Measurements from ENCODE around the gene RAB40C. TPM values are rescaled to one million over a fixed set of nuclear protein-coding genes. Genes with fewer than 3 reads are reported as not detected.

Gene RAB40C
- total RNA-seq, 1 donor from 2014 or later: 13.1 TPM

DNA sequence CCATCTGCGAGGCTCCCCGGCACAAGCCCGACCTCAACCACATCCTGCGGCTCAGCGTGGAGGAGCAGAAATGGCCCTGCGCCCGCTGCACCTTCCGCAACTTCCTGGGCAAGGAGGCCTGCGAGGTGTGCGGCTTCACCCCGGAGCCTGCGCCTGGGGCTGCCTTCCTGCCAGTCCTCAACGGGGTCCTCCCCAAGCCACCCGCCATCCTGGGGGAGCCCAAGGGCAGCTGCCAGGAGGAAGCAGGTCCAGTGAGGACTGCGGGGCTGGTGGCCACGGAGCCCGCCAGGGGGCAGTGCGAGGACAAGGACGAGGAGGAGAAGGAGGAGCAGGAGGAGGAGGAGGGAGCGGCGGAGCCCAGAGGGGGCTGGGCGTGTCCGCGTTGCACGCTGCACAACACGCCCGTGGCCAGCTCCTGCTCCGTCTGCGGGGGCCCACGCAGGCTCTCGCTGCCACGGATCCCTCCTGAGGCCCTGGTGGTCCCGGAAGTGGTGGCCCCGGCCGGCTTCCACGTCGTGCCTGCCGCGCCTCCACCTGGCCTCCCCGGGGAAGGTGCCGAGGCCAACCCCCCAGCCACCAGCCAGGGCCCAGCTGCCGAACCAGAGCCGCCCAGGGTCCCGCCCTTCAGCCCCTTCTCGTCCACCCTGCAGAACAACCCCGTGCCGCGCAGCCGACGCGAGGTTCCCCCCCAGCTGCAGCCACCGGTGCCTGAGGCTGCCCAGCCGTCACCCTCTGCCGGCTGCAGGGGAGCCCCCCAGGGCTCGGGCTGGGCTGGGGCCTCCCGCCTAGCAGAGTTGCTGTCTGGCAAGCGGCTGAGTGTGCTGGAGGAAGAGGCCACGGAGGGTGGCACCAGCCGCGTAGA lies 42.7 kb upstream of the RAB40C start:
- Mint-ChIP-seq H3K27ac (no peak overlapping the region), H3K9me3 (no peaks in the 10 kb centered on the region), H3K27me3 (no peaks in the 10 kb centered on the region), H3K4me1 (no peaks in the 10 kb centered on the region), H3K36me3 (ENCODE audit: low read depth) (peaks cover 9% of the 10 kb centered on the region), H3K4me3 (no peak overlapping the region)
- ChIA-PET CTCF (no interaction called here), POLR2A (no interaction called here)
- DNase-seq (no peak), ATAC-seq (ENCODE audit: low read depth) (peak; percentile 74)
- intact Hi-C loops (cut with micrococcal nuclease): no loop called here
- TF ChIP-seq, protein P1, sequence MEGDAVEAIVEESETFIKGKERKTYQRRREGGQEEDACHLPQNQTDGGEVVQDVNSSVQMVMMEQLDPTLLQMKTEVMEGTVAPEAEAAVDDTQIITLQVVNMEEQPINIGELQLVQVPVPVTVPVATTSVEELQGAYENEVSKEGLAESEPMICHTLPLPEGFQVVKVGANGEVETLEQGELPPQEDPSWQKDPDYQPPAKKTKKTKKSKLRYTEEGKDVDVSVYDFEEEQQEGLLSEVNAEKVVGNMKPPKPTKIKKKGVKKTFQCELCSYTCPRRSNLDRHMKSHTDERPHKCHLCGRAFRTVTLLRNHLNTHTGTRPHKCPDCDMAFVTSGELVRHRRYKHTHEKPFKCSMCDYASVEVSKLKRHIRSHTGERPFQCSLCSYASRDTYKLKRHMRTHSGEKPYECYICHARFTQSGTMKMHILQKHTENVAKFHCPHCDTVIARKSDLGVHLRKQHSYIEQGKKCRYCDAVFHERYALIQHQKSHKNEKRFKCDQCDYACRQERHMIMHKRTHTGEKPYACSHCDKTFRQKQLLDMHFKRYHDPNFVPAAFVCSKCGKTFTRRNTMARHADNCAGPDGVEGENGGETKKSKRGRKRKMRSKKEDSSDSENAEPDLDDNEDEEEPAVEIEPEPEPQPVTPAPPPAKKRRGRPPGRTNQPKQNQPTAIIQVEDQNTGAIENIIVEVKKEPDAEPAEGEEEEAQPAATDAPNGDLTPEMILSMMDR (IDR thresholded peaks at IDR 0.05): no peak

DNA sequence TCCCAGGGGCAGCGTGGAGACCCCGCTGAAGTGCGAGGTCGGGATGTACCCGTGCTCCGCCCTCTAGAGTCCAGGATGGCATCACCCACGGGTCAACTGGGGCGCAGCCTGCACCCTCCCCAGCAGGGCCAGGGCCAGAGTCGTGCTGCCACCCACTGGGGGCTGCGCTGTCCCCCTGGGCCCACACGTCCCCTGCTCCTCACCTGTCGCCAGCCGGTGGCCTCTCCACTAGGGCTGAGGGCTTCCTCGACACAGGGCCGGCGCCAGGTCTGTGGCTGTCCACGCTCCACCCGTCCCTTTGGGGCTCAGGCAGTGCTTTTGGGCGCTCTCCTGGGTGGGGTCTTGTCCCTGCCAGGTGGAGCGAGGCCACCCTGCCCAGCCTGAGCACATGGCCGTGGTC lies 41.3 kb upstream of the RAB40C start:
- CTCF ChIA-PET: no interaction called here
- Mint-ChIP-seq H3K36me3 (ENCODE audit: low read depth) (peaks cover 5% of the 10 kb centered on the region), H3K4me1 (no peaks in the 10 kb centered on the region), H3K27ac (no peak overlapping the region), H3K4me3 (no peak overlapping the region), H3K27me3 (no peaks in the 10 kb centered on the region), H3K9me3 (no peaks in the 10 kb centered on the region)
- POLR2A ChIA-PET: no interaction called here
- no peak for DNase-seq
- TF ChIP-seq, protein P1 (IDR thresholded peaks at IDR 0.05): no peak
- intact Hi-C loops (cut with micrococcal nuclease): no loop called here
- ATAC-seq (ENCODE audit: low read depth): no peak

DNA sequence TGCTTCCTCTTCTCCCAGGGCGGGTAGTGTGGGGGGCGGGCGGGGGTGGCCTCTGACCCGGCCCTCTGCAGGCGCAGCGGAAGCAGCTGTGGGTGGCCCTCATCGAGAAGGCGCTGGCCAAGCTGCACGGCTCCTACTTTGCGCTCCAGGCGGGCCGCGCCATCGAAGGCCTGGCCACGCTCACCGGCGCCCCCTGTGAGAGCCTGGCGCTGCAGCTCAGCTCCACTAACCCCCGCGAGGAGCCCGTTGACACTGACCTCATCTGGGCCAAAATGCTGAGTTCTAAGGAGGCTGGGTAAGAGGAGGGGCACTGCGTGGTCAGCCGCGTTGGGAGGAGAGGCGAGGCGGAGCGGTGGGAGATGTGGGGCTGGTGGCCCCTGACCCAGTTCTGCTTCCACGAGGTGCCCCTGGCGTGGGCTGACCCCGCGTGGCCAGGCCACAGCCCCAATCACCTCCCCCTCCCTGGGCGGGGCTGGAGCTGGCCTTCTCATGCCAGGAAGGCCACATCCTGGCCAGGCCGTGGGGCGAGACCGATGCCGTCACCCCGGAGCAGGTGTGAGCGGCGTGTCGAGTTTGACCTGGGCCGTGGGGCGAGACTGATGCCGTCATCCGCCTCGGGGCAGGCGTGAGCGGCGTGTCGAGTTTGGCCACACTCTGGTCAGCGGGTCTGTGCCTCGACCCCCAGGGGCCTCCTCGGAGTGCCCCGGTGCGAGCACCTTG lies 40.2 kb upstream of the RAB40C start:
- ATAC-seq (ENCODE audit: low read depth) (no peak), DNase-seq (no peak)
- H3K27me3 Mint-ChIP-seq: no peaks in the 10 kb centered on the region
- H3K9me3 Mint-ChIP-seq: no peaks in the 10 kb centered on the region
- H3K4me1 Mint-ChIP-seq: no peaks in the 10 kb centered on the region
- intact Hi-C loops (cut with micrococcal nuclease): no loop called here
- ChIA-PET POLR2A (no interaction called here), CTCF (no interaction called here)
- H3K4me3 Mint-ChIP-seq: no peak overlapping the region
- TF ChIP-seq, protein P1 (IDR thresholded peaks at IDR 0.05): no peak
- peaks cover 8% of the 10 kb centered on the region for H3K36me3 Mint-ChIP-seq (ENCODE audit: low read depth)
- H3K27ac Mint-ChIP-seq: no peak overlapping the region

DNA sequence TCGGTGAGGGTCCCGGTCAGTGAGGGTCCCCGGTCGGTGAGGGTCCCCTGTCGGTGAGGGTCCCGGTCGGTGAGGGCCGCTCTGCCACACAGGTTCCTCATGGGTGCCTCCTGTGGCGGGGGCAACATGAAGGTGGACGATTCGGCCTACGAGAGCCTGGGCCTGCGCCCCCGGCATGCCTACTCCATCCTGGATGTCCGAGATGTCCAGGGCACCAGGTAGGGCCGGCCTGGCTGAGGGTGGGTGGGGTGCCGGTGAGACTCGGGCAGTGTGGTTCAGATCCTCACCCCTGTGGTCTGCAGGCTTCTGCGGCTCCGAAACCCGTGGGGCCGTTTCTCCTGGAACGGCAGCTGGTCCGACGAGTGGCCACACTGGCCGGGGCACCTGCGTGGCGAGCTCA lies 38.7 kb upstream of the RAB40C start:
- DNase-seq: no peak
- TF ChIP-seq, protein P1 (IDR thresholded peaks at IDR 0.05): no peak
- ATAC-seq (ENCODE audit: low read depth): no peak
- intact Hi-C loops (cut with micrococcal nuclease): no loop called here
- H3K36me3 Mint-ChIP-seq (ENCODE audit: low read depth): peaks cover 6% of the 10 kb centered on the region
- H3K27me3 Mint-ChIP-seq: no peaks in the 10 kb centered on the region
- H3K9me3 Mint-ChIP-seq: no peaks in the 10 kb centered on the region
- CTCF ChIA-PET: no interaction called here
- no peak overlapping the region for H3K27ac Mint-ChIP-seq
- POLR2A ChIA-PET: no interaction called here
- no peak overlapping the region for H3K4me3 Mint-ChIP-seq
- no peaks in the 10 kb centered on the region for H3K4me1 Mint-ChIP-seq

DNA sequence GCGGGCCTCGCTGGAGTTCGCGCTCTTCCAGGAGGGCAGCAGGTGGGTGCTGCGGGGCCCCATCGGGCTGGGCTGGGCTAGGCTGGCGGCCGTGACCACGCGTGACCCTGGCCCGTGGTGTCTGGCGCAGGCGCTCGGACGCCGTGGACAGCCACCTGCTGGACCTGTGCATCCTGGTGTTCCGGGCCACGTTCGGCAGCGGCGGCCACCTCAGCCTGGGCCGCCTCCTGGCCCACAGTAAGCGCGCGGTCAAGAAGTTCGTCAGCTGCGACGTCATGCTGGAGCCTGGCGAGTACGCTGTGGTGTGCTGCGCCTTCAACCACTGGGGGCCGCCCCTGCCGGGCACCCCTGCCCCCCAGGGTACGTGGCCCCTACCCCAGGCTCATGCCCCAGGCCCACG lies 37.7 kb upstream of the RAB40C start:
- intact Hi-C loops (cut with micrococcal nuclease): no loop called here
- Mint-ChIP-seq H3K9me3 (no peaks in the 10 kb centered on the region), H3K36me3 (ENCODE audit: low read depth) (peaks cover 6% of the 10 kb centered on the region), H3K27ac (no peak overlapping the region), H3K27me3 (no peaks in the 10 kb centered on the region), H3K4me1 (no peaks in the 10 kb centered on the region), H3K4me3 (no peak overlapping the region)
- no peak for ATAC-seq (ENCODE audit: low read depth)
- ChIA-PET POLR2A (no interaction called here), CTCF (no interaction called here)
- DNase-seq: no peak
- TF ChIP-seq, protein P1 (IDR thresholded peaks at IDR 0.05): no peak
